HCT116 (cell line): Measurements from ENCODE around the gene CDC42EP3. TPM values are rescaled to one million over a fixed set of nuclear protein-coding genes. Genes with fewer than 3 reads are reported as not detected.

Experiments
- ATAC-seq: fragments of 200-7000 bp; cut with Tn5 transposase; 2 replicates; pipeline ENCODE4 v1.9.1; 2020; ENCODE audit warnings: mild to moderate bottlenecking, moderate library complexity
- BruUV-seq: library from RNA; stranded (reverse); fragments of 400-500 nt; replicated peaks from 2 replicates; lab custom pipeline; 2021; lab: Mats Ljungman, UMichigan
- CTCF ChIA-PET: fragments of 300-600 bp; sonication (Branson Sonifier 250); formaldehyde crosslinking; loops from one replicate; lab custom pipeline; 2021; ENCODE audit warnings: antibody characterized with exemption; lab: Charles Lee
- POLR2A ChIA-PET: fragments of 300-600, 350-600 bp; sonication (Branson Sonifier 250); formaldehyde crosslinking; loops from one replicate; lab custom pipeline; 2021; ENCODE audit warnings: antibody characterized with exemption; lab: Charles Lee
- RAD21 ChIA-PET, 2 experiments: fragments of 300-600 bp; sonication (Branson Sonifier 250); formaldehyde crosslinking; loops; one replicate each; lab custom pipeline; 2023; ENCODE audit warnings: low total read pairs in 2 of 2; ENCODE audit not compliant: uncharacterized antibody in 2 of 2, unreplicated experiment in 2 of 2, low non-redundant PET in 1 of 2; lab: Charles Lee
- DNase-seq: peaks from one replicate; pipeline ENCODE4 v3.0.0-alpha.2; 2010; ENCODE audit warnings: low read depth, low spot score
- H2AFZ ChIP-seq: fragments of 200-600 bp; shearing (Covaris generic), sonication (generic); 2 replicates; pipeline ENCODE4 v1.6.1; 2017; ENCODE audit warnings: low read depth, mixed run types, mixed read lengths, antibody characterized with exemption, low read length; ENCODE audit not compliant: poor library complexity, severe bottlenecking
- H3K27ac ChIP-seq: 2 replicates; pipeline ENCODE4 v1.5.1; 2012; ENCODE audit warnings: low read depth, low read length
- H3K27me3 ChIP-seq: fragments of 200-600 bp; sonication (generic); 2 replicates; pipeline ENCODE4 v1.6.1; 2016; ENCODE audit warnings: mixed run types, low read length, mixed read lengths; ENCODE audit not compliant: insufficient read depth
- H3K36me3 ChIP-seq, 2 experiments: fragments of 200-500 bp in 1 of 2; fragments of 200-600 bp in 1 of 2; sonication (Bioruptor generic) in 1 of 2; sonication (generic) in 1 of 2; 2 replicates each; pipeline versions ENCODE4 v1.5.1 to v1.6.1; 2014 to 2016; ENCODE audit warnings: low read length in 2 of 2, inconsistent platforms in 1 of 2, mixed read lengths in 1 of 2, mixed run types in 1 of 2; ENCODE audit not compliant: insufficient read depth in 2 of 2, control insufficient read depth in 1 of 2
- H3K4me1 ChIP-seq, 2 experiments: fragments of 200-600 bp in 1 of 2; sonication (generic) in 1 of 2; 2 replicates each; pipeline versions ENCODE4 v1.5.1 to v1.6.1; 2012 to 2017; ENCODE audit warnings: low read length in 2 of 2, inconsistent platforms in 1 of 2, mild to moderate bottlenecking in 1 of 2, mixed read lengths in 1 of 2, mixed run types in 1 of 2, moderate library complexity in 1 of 2; ENCODE audit not compliant: insufficient read depth in 2 of 2, control insufficient read depth in 1 of 2
- H3K4me2 ChIP-seq: fragments of 200-600 bp; sonication (generic); 2 replicates; pipeline ENCODE4 v1.6.1; 2017; ENCODE audit warnings: mixed run types, low read length, mixed read lengths
- H3K4me3 ChIP-seq, 2 experiments: fragments of 200-600 bp in 1 of 2; sonication (generic) in 1 of 2; replicated peaks in 1 of 2; 2 replicates each; pipeline ENCODE4 v1.5.1; 2011 to 2016; ENCODE audit warnings: low read length in 2 of 2, control low read depth in 1 of 2, low read depth in 1 of 2, mild to moderate bottlenecking in 1 of 2, mixed read lengths in 1 of 2, mixed run types in 1 of 2
- H3K79me2 ChIP-seq: fragments of 200-600 bp; sonication (generic); 2 replicates; pipeline ENCODE4 v1.6.1; 2017; ENCODE audit warnings: mild to moderate bottlenecking, mixed run types, low read length, moderate library complexity, mixed read lengths; ENCODE audit not compliant: insufficient read depth
- H3K9ac ChIP-seq: fragments of 200-600 bp; sonication (generic); 2 replicates; pipeline ENCODE4 v1.6.1; 2016; ENCODE audit warnings: low read length, mixed read lengths
- H3K9me2 ChIP-seq: fragments of 200-600 bp; sonication (generic), shearing (Covaris generic); 2 replicates; pipeline ENCODE4 v1.6.1; 2017; ENCODE audit warnings: mixed run types, mild to moderate bottlenecking, moderate library complexity; ENCODE audit not compliant: insufficient read depth
- H3K9me3 ChIP-seq, 2 experiments: fragments of 200-500 bp in 1 of 2; fragments of 200-600 bp in 1 of 2; sonication (Bioruptor generic) in 1 of 2; sonication (generic) in 1 of 2; 2 replicates each; pipeline ENCODE4 v1.6.1; 2014 to 2017; ENCODE audit warnings: low read length in 2 of 2, mixed read lengths in 2 of 2, inconsistent platforms in 1 of 2, low read depth in 1 of 2, mild to moderate bottlenecking in 1 of 2, mixed run types in 1 of 2, moderate library complexity in 1 of 2; ENCODE audit not compliant: control insufficient read depth in 1 of 2, insufficient read depth in 1 of 2
- H4K20me1 ChIP-seq: fragments of 200-600 bp; sonication (generic), shearing (Covaris generic); 2 replicates; pipeline ENCODE4 v1.6.1; 2017; ENCODE audit warnings: mixed run types, mild to moderate bottlenecking, moderate library complexity; ENCODE audit not compliant: insufficient read depth
- CEBPB ChIP-seq: IDR thresholded peaks from 2 replicates; pipeline ENCODE4 v1.6.1; 2012; ENCODE audit warnings: low read depth
- EGR1 ChIP-seq: IDR thresholded peaks from 2 replicates; pipeline ENCODE4 v1.6.1; 2012; ENCODE audit warnings: low read depth
- ELF1 ChIP-seq: IDR thresholded peaks from 2 replicates; pipeline ENCODE4 v1.6.1; 2012; ENCODE audit warnings: low read depth, borderline replicate concordance
- EZH2 ChIP-seq: fragments of 200-600 bp; sonication (generic); IDR thresholded peaks from 2 replicates; pipeline ENCODE4 v1.6.1; 2017; ENCODE audit warnings: antibody characterized with exemption, mixed run types
- FOSL1 ChIP-seq: IDR thresholded peaks from 2 replicates; pipeline ENCODE4 v1.6.1; 2012; ENCODE audit warnings: low read depth
- JUND ChIP-seq: IDR thresholded peaks from 2 replicates; pipeline ENCODE4 v1.6.1; 2012
- REST ChIP-seq: IDR thresholded peaks from 2 replicates; pipeline ENCODE4 v1.6.1; 2012; ENCODE audit warnings: low read depth
- SP1 ChIP-seq: IDR thresholded peaks from 2 replicates; pipeline ENCODE4 v1.6.1; 2012; ENCODE audit warnings: low read depth
- SRF ChIP-seq: IDR thresholded peaks from 2 replicates; pipeline ENCODE4 v1.6.1; 2012; ENCODE audit warnings: low read depth
- TCF7L2 ChIP-seq: IDR thresholded peaks from 2 replicates; pipeline ENCODE4 v1.7.0; 2011; ENCODE audit warnings: borderline replicate concordance, inconsistent platforms; ENCODE audit not compliant: insufficient read depth, insufficient read length; ENCODE audit errors: extremely low read depth
- ZBTB33 ChIP-seq: IDR thresholded peaks from 2 replicates; pipeline ENCODE4 v1.6.1; 2011; ENCODE audit warnings: mild to moderate bottlenecking, low read length, moderate library complexity; ENCODE audit not compliant: insufficient replicate concordance; ENCODE audit errors: extremely low read depth
- ZFX ChIP-seq: fragments of 450-650 bp; IDR thresholded peaks from 2 replicates; pipeline ENCODE4 v1.6.1; 2017
- intact Hi-C: fragments of 100-400 bp; cut with micrococcal nuclease; formaldehyde crosslinking; loops from 2 replicates; pipeline ENCODE4 v1.10.0; 2022
- total RNA-seq: library from RNA; stranded (reverse); gene quantifications from one replicate; pipeline ENCODE4 v1.2.1, GENCODE V29; 2021; ENCODE audit not compliant: unreplicated experiment

Gene CDC42EP3
- total RNA-seq, 1 experiment from 2014 or later: 38.2 TPM

DNA sequence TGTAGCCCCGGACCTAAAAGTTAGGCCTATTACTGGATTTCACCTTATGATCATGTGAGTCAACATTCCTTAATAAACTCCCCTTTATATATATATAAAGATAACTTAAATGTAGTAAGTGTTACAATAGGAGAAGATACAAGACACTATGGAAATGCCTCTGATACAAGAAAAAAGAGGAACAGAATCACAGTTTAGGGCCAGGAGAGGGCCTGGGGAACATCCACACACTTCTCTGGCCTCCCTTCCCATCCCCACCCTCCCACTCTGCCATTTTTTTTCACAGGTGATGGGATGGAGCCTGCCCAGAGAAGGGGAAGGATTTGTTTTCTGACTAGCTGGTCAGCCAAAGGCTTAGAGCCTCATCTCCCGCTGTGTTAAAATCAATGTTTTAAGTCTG, 6.4 kb downstream of the CDC42EP3 start:
- no peaks in the 10 kb centered on the region for H3K9me3 ChIP-seq
- ChIA-PET RAD21 (no interaction called here), POLR2A (interaction anchor here (1.4 kb wide), 1 partner anchor 11 kb away, joined by 3 read pairs; no protein-coding TSS in a partner anchor), CTCF (interaction anchor here (1.4 kb wide), 1 partner anchor 251 kb away, joined by 3 read pairs; no protein-coding TSS in a partner anchor)
- no peaks in the 10 kb centered on the region for H4K20me1 ChIP-seq
- no peak overlapping the region for H3K4me3 ChIP-seq
- TF ChIP-seq TCF7L2: no peak
- TF ChIP-seq EGR1: no peak
- TF ChIP-seq FOSL1: no peak
- TF ChIP-seq SRF: no peak
- no peak for TF ChIP-seq ZFX
- TF ChIP-seq SP1: no peak
- TF ChIP-seq REST: no peak
- no peak for TF ChIP-seq EZH2
- no peak for TF ChIP-seq CEBPB
- TF ChIP-seq JUND: no peak
- no peak for TF ChIP-seq ELF1
- TF ChIP-seq ZBTB33: no peak
- H3K4me2 ChIP-seq: no peak overlapping the region
- intact Hi-C loops: no loop called here
- no peak overlapping the region for H2AFZ ChIP-seq
- no peak overlapping the region for H3K9ac ChIP-seq
- no peak overlapping the region for H3K27ac ChIP-seq
- peaks cover 98% of the 10 kb centered on the region for H3K79me2 ChIP-seq
- ATAC-seq (no peak), DNase-seq (no peak)
- H3K4me1 ChIP-seq: peaks cover 3 to 8% of the 10 kb centered on the region in 2 experiments; a peak in 3 of 4 replicates
- H3K27me3 ChIP-seq: no peaks in the 10 kb centered on the region
- no TSS peak for BruUV-seq
- H3K36me3 ChIP-seq: no peaks in the 10 kb centered on the region; a peak in 2 of 4 replicates
- no peaks in the 10 kb centered on the region for H3K9me2 ChIP-seq
